H9 (cell line): ENCODE results near the gene CDH4. TPM values are rescaled to one million over a fixed set of nuclear protein-coding genes. Genes with fewer than 3 reads are reported as not detected.

Source experiments
- DNase-seq: peaks from one replicate; pipeline ENCODE4 v3.0.0-alpha.2; 2017
- H2AFZ ChIP-seq: one replicate; pipeline ENCODE4 v1.6.1; 2013; ENCODE audit warnings: mild to moderate bottlenecking, low read length, control low read depth, moderate library complexity
- H2AK5ac ChIP-seq: 2 replicates; pipeline ENCODE4 v1.6.1; 2013; ENCODE audit warnings: low read length, control low read depth, mixed read lengths; ENCODE audit not compliant: insufficient read length
- H2BK120ac ChIP-seq: one replicate; pipeline ENCODE4 v1.6.1; 2013; ENCODE audit warnings: low read depth, mild to moderate bottlenecking, low read length, control low read depth, inconsistent platforms; ENCODE audit not compliant: poor library complexity, severe bottlenecking
- H2BK12ac ChIP-seq: 2 replicates; pipeline ENCODE4 v1.6.1; 2013; ENCODE audit warnings: low read length, control low read depth, mixed read lengths, low read depth; ENCODE audit not compliant: insufficient read length
- H2BK15ac ChIP-seq: 2 replicates; pipeline ENCODE4 v1.6.1; 2013; ENCODE audit warnings: low read depth, low read length, control low read depth
- H2BK20ac ChIP-seq: one replicate; pipeline ENCODE4 v1.6.1; 2013; ENCODE audit warnings: low read depth, mild to moderate bottlenecking, low read length, control low read depth, inconsistent platforms; ENCODE audit not compliant: poor library complexity, severe bottlenecking
- H2BK5ac ChIP-seq: 2 replicates; pipeline ENCODE4 v1.6.1; 2013; ENCODE audit warnings: low read length, control low read depth, mixed read lengths; ENCODE audit not compliant: insufficient read length
- H3K14ac ChIP-seq: 2 replicates; pipeline ENCODE4 v1.6.1; 2013; ENCODE audit warnings: low read length, control low read depth; ENCODE audit not compliant: insufficient read depth
- H3K18ac ChIP-seq: 2 replicates; pipeline ENCODE4 v1.6.1; 2013; ENCODE audit warnings: low read depth, mild to moderate bottlenecking, mixed read lengths, low read length, control low read depth; ENCODE audit not compliant: insufficient read length
- H3K23ac ChIP-seq: 2 replicates; pipeline ENCODE4 v1.6.1; 2013; ENCODE audit warnings: low read length, control low read depth, mixed read lengths, low read depth; ENCODE audit not compliant: insufficient read length
- H3K23me2 ChIP-seq: 2 replicates; pipeline ENCODE4 v1.6.1; 2013; ENCODE audit warnings: low read depth, mild to moderate bottlenecking, mixed read lengths, low read length, control low read depth; ENCODE audit not compliant: insufficient read length, poor library complexity, severe bottlenecking
- H3K27ac ChIP-seq: 2 replicates; pipeline ENCODE4 v1.5.1; 2013; ENCODE audit warnings: low read length, control low read depth, mixed read lengths, low read depth; ENCODE audit not compliant: insufficient read length
- H3K27me3 ChIP-seq: 2 replicates; pipeline ENCODE4 v1.6.1; 2013; ENCODE audit warnings: low read length, control low read depth, inconsistent platforms; ENCODE audit not compliant: insufficient read depth
- H3K4ac ChIP-seq: 2 replicates; pipeline ENCODE4 v1.6.1; 2013; ENCODE audit warnings: low read depth, mild to moderate bottlenecking, control low read depth, inconsistent platforms, low read length, moderate library complexity
- H3K4me1 ChIP-seq: 2 replicates; pipeline ENCODE4 v1.6.1; 2013; ENCODE audit warnings: low read length, control low read depth, inconsistent platforms; ENCODE audit not compliant: insufficient read depth
- H3K4me2 ChIP-seq: 2 replicates; pipeline ENCODE4 v1.6.1; 2013; ENCODE audit warnings: low read length, control low read depth, mixed read lengths; ENCODE audit not compliant: insufficient read length, insufficient read depth
- H3K56ac ChIP-seq: 2 replicates; pipeline ENCODE4 v1.6.1; 2013; ENCODE audit warnings: low read depth, mild to moderate bottlenecking, mixed read lengths, low read length, control low read depth; ENCODE audit not compliant: insufficient read length
- H3K79me1 ChIP-seq: 2 replicates; pipeline ENCODE4 v1.6.1; 2013; ENCODE audit warnings: low read depth, mild to moderate bottlenecking, moderate library complexity, low read length, control low read depth, inconsistent platforms; ENCODE audit not compliant: insufficient read depth, poor library complexity, severe bottlenecking
- H3K79me2 ChIP-seq: 2 replicates; pipeline ENCODE4 v1.6.1; 2013; ENCODE audit warnings: low read length, control low read depth, inconsistent platforms; ENCODE audit not compliant: insufficient read depth
- H3K9ac ChIP-seq: 2 replicates; pipeline ENCODE4 v1.6.1; 2013; ENCODE audit warnings: low read length, control low read depth, mixed read lengths; ENCODE audit not compliant: insufficient read length; ENCODE audit errors: extremely low read depth
- H3K9me3 ChIP-seq: one replicate; pipeline ENCODE4 v1.6.1; 2013; ENCODE audit warnings: low read depth, low read length, inconsistent platforms; ENCODE audit not compliant: control insufficient read depth
- H3T11ph ChIP-seq: one replicate; pipeline ENCODE4 v1.6.1; 2013; ENCODE audit warnings: mild to moderate bottlenecking, low read length, control low read depth, inconsistent platforms
- H4K20me1 ChIP-seq: one replicate; pipeline ENCODE4 v1.6.1; 2013; ENCODE audit not compliant: control insufficient read depth, insufficient read length, insufficient read depth
- H4K5ac ChIP-seq: 2 replicates; pipeline ENCODE4 v1.6.1; 2013; ENCODE audit warnings: low read depth, mild to moderate bottlenecking, mixed read lengths, low read length, control low read depth; ENCODE audit not compliant: insufficient read length
- H4K8ac ChIP-seq: replicated peaks from 2 replicates; pipeline ENCODE4 v1.6.1; 2013; ENCODE audit warnings: low read length, control low read depth, mixed read lengths, low read depth; ENCODE audit not compliant: insufficient read length
- H4K91ac ChIP-seq: 2 replicates; pipeline ENCODE4 v1.6.1; 2013; ENCODE audit warnings: low read depth, mild to moderate bottlenecking, moderate library complexity, mixed read lengths, low read length, control low read depth; ENCODE audit not compliant: insufficient read length
- H3K27ac Mint-ChIP-seq, 3 experiments: 2 replicates in 2 of 3; 3 replicates in 1 of 3; pipeline ENCODE4 v1.8.0; 2020 to 2021; ENCODE audit warnings: mixed read lengths in 3 of 3, mild to moderate bottlenecking in 1 of 3, moderate library complexity in 1 of 3
- H3K27me3 Mint-ChIP-seq: 2 replicates; pipeline ENCODE4 v1.8.0; 2021; ENCODE audit warnings: low read depth, mild to moderate bottlenecking, moderate library complexity, mixed read lengths
- H3K36me3 Mint-ChIP-seq, 3 experiments: 2 replicates in 2 of 3; 3 replicates in 1 of 3; pipeline ENCODE4 v1.8.0; 2020 to 2021; ENCODE audit warnings: low read depth in 3 of 3, mixed read lengths in 3 of 3; ENCODE audit not compliant: insufficient read depth in 1 of 3
- H3K4me1 Mint-ChIP-seq, 2 experiments: 2 replicates each; pipeline ENCODE4 v1.8.0; 2020; ENCODE audit warnings: mixed read lengths in 2 of 2
- H3K4me3 Mint-ChIP-seq, 2 experiments: 2 replicates in 1 of 2; 3 replicates in 1 of 2; pipeline ENCODE4 v1.8.0; 2020 to 2021; ENCODE audit warnings: mild to moderate bottlenecking in 2 of 2, mixed read lengths in 2 of 2, moderate library complexity in 1 of 2
- H3K9me3 Mint-ChIP-seq, 2 experiments: 2 replicates in 1 of 2; 3 replicates in 1 of 2; pipeline ENCODE4 v1.8.0; 2020; ENCODE audit warnings: mild to moderate bottlenecking in 2 of 2, mixed read lengths in 2 of 2, moderate library complexity in 1 of 2
- WGBS: extraction: QIAGEN DNeasy Blood & Tissue Kit; methylation state at CpG from one replicate; pipeline ENCODE4 v1.1.7; 2013; ENCODE audit warnings: missing lambda C conversion rate, low lambda C conversion rate, mixed read lengths; ENCODE audit not compliant: insufficient read length; ENCODE audit errors: extremely low coverage; 5-methylcytosine and 5-hydroxymethylcytosine counted together
- total RNA-seq: library from RNA; stranded (reverse); gene quantifications from 2 replicates; pipeline ENCODE4 v1.2.1, GENCODE V29; 2021
- TF ChIP-seq, protein P1 (sequence below): fragments of 200-600 bp; sonication (generic); conservative IDR thresholded peaks from 3 replicates; pipeline ENCODE4 v1.8.0; 2021; ENCODE audit warnings: antibody characterized with exemption, mild to moderate bottlenecking

CDH4 gene
- total RNA-seq, 1 experiment from 2014 or later, result 3.0 TPM

GRCh38 chr20:61597996-61598395 lies 345.9 kb downstream of the CDH4 start:
- Histone ChIP-seq H3K4ac (no peak overlapping the region), H2BK12ac (no peak overlapping the region), H4K8ac (no peak overlapping the region), H3K23me2 (no peaks in the 10 kb centered on the region), H2AFZ (no peak overlapping the region), H3K18ac (no peak overlapping the region), H3K27me3 (no peaks in the 10 kb centered on the region), H3K56ac (no peak overlapping the region), H4K91ac (no peak overlapping the region), H3K14ac (no peak overlapping the region), H3K79me2 (no peaks in the 10 kb centered on the region), H3T11ph (no peak overlapping the region), H2AK5ac (no peak overlapping the region), H2BK20ac (no peak overlapping the region), H3K79me1 (no peaks in the 10 kb centered on the region), H3K27ac (no peak overlapping the region), H3K9ac (no peak overlapping the region), H4K5ac (no peak overlapping the region), H2BK5ac (no peak overlapping the region), H3K9me3 (peaks cover 6% of the 10 kb centered on the region), H2BK120ac (no peak overlapping the region), H4K20me1 (no peaks in the 10 kb centered on the region), H3K23ac (no peak overlapping the region), H3K4me2 (no peak overlapping the region), H2BK15ac (no peak overlapping the region), H3K4me1 (no peaks in the 10 kb centered on the region)
- peaks cover 39% of the 10 kb centered on the region for H3K27me3 Mint-ChIP-seq
- no peak for DNase-seq
- H3K36me3 Mint-ChIP-seq, result peaks cover 10 to 22% (median 18%) of the 10 kb centered on the region in 3 experiments
- WGBS, result no CpG with 5 or more reads among the region's 7 CpGs
- H3K27ac Mint-ChIP-seq, result no peak overlapping the region
- peaks cover 25 to 35% of the 10 kb centered on the region in 2 experiments for H3K9me3 Mint-ChIP-seq
- TF ChIP-seq, protein P1, sequence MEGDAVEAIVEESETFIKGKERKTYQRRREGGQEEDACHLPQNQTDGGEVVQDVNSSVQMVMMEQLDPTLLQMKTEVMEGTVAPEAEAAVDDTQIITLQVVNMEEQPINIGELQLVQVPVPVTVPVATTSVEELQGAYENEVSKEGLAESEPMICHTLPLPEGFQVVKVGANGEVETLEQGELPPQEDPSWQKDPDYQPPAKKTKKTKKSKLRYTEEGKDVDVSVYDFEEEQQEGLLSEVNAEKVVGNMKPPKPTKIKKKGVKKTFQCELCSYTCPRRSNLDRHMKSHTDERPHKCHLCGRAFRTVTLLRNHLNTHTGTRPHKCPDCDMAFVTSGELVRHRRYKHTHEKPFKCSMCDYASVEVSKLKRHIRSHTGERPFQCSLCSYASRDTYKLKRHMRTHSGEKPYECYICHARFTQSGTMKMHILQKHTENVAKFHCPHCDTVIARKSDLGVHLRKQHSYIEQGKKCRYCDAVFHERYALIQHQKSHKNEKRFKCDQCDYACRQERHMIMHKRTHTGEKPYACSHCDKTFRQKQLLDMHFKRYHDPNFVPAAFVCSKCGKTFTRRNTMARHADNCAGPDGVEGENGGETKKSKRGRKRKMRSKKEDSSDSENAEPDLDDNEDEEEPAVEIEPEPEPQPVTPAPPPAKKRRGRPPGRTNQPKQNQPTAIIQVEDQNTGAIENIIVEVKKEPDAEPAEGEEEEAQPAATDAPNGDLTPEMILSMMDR, result no peak
- no peaks in the 10 kb centered on the region for H3K4me1 Mint-ChIP-seq
- H3K4me3 Mint-ChIP-seq, result no peak overlapping the region
